A549 treated with AZD9567 at 1 μM for 4 hours (cell line): ENCODE data around the gene PCLAF. TPM values are rescaled to one million over a fixed set of nuclear protein-coding genes. Genes with fewer than 3 reads are reported as not detected.

Experiments used
- total RNA-seq: library from RNA; stranded (reverse); fragments of 200-300 nt; extraction: Qiagen RNA extraction; gene quantifications from 5 replicates; pipeline ENCODE4 v1.2.3, GENCODE V29; 2022; ENCODE audit not compliant: insufficient read depth

PCLAF gene
- 153 to 224 TPM (median 165 TPM) in 5 replicates for total RNA-seq

GRCh38 chr15:64381000-64381751, at the start of gene PCLAF:
TSS of gene PCLAF (minus strand) at chr15:64381441. CDS start at chr15:64381371, 70 bp downstream.

GRCh38 chr15:64387562-64388168, 6.4 kb upstream of the PCLAF start, which contains the start of gene TRIP4:
TSS of gene TRIP4 (plus strand) at chr15:64387836. CDS start at chr15:64387864, 28 bp downstream.

GRCh38 chr15:64355944-64356709, 25.1 kb downstream of the PCLAF start, which contains the start of gene CSNK1G1:
TSS of gene CSNK1G1 (minus strand) at chr15:64356173. CDS start at chr15:64300499, 55,674 bp downstream.

Other genes starting within 250 kb of the PCLAF start
- gene SNX22, start 229.7 kb downstream of the PCLAF start, total RNA-seq: 0.70 to 1.6 TPM (median 1.3 TPM) in 5 replicates
- gene PPIB, start 218.4 kb downstream of the PCLAF start, total RNA-seq: 691 to 818 TPM (median 813 TPM) in 5 replicates
- 14.8 to 23.8 TPM (median 17.6 TPM) in 5 replicates for gene CSNK1G1, start 25.3 kb downstream of the PCLAF start, total RNA-seq
- 24.9 to 31.8 TPM (median 26.5 TPM) in 5 replicates for gene TRIP4, start 6.4 kb upstream of the PCLAF start, total RNA-seq
- gene ZNF609, start 79.1 kb upstream of the PCLAF start, total RNA-seq: 16.0 to 21.2 TPM (median 20.8 TPM) in 5 replicates